Osteoblast (primary cell): ENCODE results near the gene RASAL2. TPM values are rescaled to one million over a fixed set of nuclear protein-coding genes. Genes with fewer than 3 reads are reported as not detected.

ENCODE experiments used
- DNase-seq: peaks from one replicate; pipeline ENCODE4 v3.0.0; 2011; ENCODE audit warnings: low spot score, mixed read lengths; ENCODE audit not compliant: insufficient read length; ENCODE audit errors: missing footprints
- H2AFZ ChIP-seq: 2 replicates; pipeline ENCODE4 v1.6.0; 2011; ENCODE audit warnings: mild to moderate bottlenecking, low read length
- H3K27ac ChIP-seq: 2 replicates; pipeline ENCODE4 v1.5.1; 2011; ENCODE audit warnings: mild to moderate bottlenecking, low read depth, low read length, moderate library complexity
- H3K27me3 ChIP-seq: 2 replicates; pipeline ENCODE4 v1.6.0; 2012; ENCODE audit warnings: mild to moderate bottlenecking, control low read depth, inconsistent platforms, low read length, moderate library complexity; ENCODE audit not compliant: insufficient read depth
- H3K36me3 ChIP-seq: 2 replicates; pipeline ENCODE4 v1.5.1; 2011; ENCODE audit warnings: mild to moderate bottlenecking, low read length, control low read depth, moderate library complexity; ENCODE audit not compliant: insufficient read depth
- H3K4me1 ChIP-seq: 2 replicates; pipeline ENCODE4 v1.5.1; 2011; ENCODE audit warnings: mild to moderate bottlenecking, low read length, control low read depth, moderate library complexity; ENCODE audit not compliant: insufficient read depth
- H3K4me2 ChIP-seq: 2 replicates; pipeline ENCODE4 v1.6.0; 2011; ENCODE audit warnings: mild to moderate bottlenecking, low read length; ENCODE audit not compliant: insufficient read depth
- H3K4me3 ChIP-seq: fragments of 200-600 bp; sonication (generic); 3 replicates; pipeline ENCODE4 v1.5.1; 2012; ENCODE audit warnings: mild to moderate bottlenecking, low read length, inconsistent platforms; ENCODE audit not compliant: insufficient read depth
- H3K79me2 ChIP-seq: 2 replicates; pipeline ENCODE4 v1.6.0; 2012; ENCODE audit warnings: mild to moderate bottlenecking, low read length, control low read depth, inconsistent platforms; ENCODE audit not compliant: insufficient read depth
- H3K9me3 ChIP-seq: 2 replicates; pipeline ENCODE4 v1.5.1; 2011; ENCODE audit warnings: low read depth, low read length, control low read depth
- H4K20me1 ChIP-seq: 2 replicates; pipeline ENCODE4 v1.6.0; 2012; ENCODE audit warnings: mild to moderate bottlenecking, low read length, control low read depth; ENCODE audit not compliant: insufficient read depth
- total RNA-seq: library from RNA; depleted of rRNA; stranded (reverse); fragments of >200 nt; gene quantifications from 2 replicates; pipeline ENCODE4 v1.2.3, GENCODE V29; 2012
- TF ChIP-seq, protein P1 (sequence below): IDR thresholded peaks from 2 replicates; pipeline ENCODE4 v1.5.1; 2011; ENCODE audit warnings: mild to moderate bottlenecking, low read depth, low read length, moderate library complexity; ENCODE audit errors: extremely low read depth

The RASAL2 gene
- total RNA-seq, 1 donor, result 59.4 TPM

GRCh38 chr1:178405137-178405536, 311.2 kb downstream of the RASAL2 start:
- H2AFZ ChIP-seq, result no peak overlapping the region
- H3K9me3 ChIP-seq, result no peaks in the 10 kb centered on the region
- H3K27me3 ChIP-seq, result no peaks in the 10 kb centered on the region
- no peak overlapping the region for H3K4me3 ChIP-seq
- TF ChIP-seq, protein P1, sequence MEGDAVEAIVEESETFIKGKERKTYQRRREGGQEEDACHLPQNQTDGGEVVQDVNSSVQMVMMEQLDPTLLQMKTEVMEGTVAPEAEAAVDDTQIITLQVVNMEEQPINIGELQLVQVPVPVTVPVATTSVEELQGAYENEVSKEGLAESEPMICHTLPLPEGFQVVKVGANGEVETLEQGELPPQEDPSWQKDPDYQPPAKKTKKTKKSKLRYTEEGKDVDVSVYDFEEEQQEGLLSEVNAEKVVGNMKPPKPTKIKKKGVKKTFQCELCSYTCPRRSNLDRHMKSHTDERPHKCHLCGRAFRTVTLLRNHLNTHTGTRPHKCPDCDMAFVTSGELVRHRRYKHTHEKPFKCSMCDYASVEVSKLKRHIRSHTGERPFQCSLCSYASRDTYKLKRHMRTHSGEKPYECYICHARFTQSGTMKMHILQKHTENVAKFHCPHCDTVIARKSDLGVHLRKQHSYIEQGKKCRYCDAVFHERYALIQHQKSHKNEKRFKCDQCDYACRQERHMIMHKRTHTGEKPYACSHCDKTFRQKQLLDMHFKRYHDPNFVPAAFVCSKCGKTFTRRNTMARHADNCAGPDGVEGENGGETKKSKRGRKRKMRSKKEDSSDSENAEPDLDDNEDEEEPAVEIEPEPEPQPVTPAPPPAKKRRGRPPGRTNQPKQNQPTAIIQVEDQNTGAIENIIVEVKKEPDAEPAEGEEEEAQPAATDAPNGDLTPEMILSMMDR, result no peak
- H3K36me3 ChIP-seq, result no peaks in the 10 kb centered on the region
- H3K79me2 ChIP-seq, result peaks cover 13% of the 10 kb centered on the region
- no peak overlapping the region for H3K27ac ChIP-seq
- no peaks in the 10 kb centered on the region for H3K4me1 ChIP-seq
- DNase-seq, result no peak
- peaks cover 1% of the 10 kb centered on the region for H4K20me1 ChIP-seq
- no peak overlapping the region for H3K4me2 ChIP-seq

- TF ChIP-seq, protein P1, result no peak
- no peak overlapping the region for H2AFZ ChIP-seq
- peaks cover 7% of the 10 kb centered on the region for H3K79me2 ChIP-seq
- H4K20me1 ChIP-seq, result no peaks in the 10 kb centered on the region
- no peaks in the 10 kb centered on the region for H3K4me1 ChIP-seq
- H3K27ac ChIP-seq, result no peak overlapping the region
- H3K27me3 ChIP-seq, result no peaks in the 10 kb centered on the region
- DNase-seq, result no peak
- no peaks in the 10 kb centered on the region for H3K9me3 ChIP-seq
- H3K4me3 ChIP-seq, result no peak overlapping the region
- no peaks in the 10 kb centered on the region for H3K36me3 ChIP-seq
- no peak overlapping the region for H3K4me2 ChIP-seq
These were observed 313.3 kb downstream of the RASAL2 start for GRCh38 chr1:178407215-178407614.

DNA sequence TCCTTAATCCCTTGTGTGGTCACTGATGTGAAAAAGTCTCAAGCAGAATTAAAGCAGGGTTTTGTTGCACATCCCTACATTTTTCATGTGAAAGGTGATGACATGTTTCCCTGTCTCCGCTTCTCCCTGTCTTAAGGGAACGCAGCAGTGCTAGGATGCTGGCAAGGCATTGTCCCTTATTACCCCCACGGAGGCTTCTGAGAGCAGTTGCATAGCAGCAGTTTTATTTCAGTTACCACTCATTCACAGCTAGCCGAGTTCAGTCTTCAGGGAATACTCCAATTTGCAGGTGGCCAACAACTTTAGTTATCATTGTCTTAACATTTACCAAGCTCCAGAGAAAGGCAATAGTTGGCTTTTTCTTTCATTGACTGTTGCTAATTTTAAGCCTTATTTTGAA, 313.8 kb downstream of the RASAL2 start:
- Histone ChIP-seq H3K36me3 (no peaks in the 10 kb centered on the region), H2AFZ (no peak overlapping the region), H3K27ac (no peak overlapping the region), H3K79me2 (peaks cover 7% of the 10 kb centered on the region), H3K4me1 (no peaks in the 10 kb centered on the region), H3K9me3 (no peaks in the 10 kb centered on the region), H3K4me2 (no peak overlapping the region), H4K20me1 (no peaks in the 10 kb centered on the region), H3K4me3 (no peak overlapping the region), H3K27me3 (no peaks in the 10 kb centered on the region)
- TF ChIP-seq, protein P1, result no peak
- no peak for DNase-seq

DNA sequence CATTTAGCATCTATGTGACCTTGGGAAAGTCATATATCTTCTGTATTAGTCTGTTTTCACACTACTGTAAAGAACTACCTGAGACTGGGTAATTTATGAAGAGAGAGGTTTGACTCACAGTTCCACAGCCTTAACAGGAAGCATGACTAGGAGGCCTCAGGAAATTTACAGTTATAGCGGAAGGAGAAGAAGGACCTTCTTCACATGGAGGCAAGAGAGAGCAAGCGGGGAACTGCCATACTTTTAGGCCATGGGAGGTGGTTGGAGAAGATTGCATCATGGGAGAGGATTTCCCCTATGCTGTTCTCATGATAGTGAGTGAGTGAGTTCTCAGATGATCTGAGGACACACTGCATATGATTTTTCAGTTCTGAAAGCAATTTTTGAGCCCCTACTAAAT, 315.0 kb downstream of the RASAL2 start:
- Histone ChIP-seq H3K4me3 (no peak overlapping the region), H3K27ac (no peak overlapping the region)

More for the DNA sequence above, 315.0 kb downstream of the RASAL2 start:
- no peaks in the 10 kb centered on the region for H3K9me3 ChIP-seq
- DNase-seq, result no peak
- no peak overlapping the region for H2AFZ ChIP-seq
- TF ChIP-seq, protein P1, result no peak
- H3K36me3 ChIP-seq, result no peaks in the 10 kb centered on the region
- peaks cover 7% of the 10 kb centered on the region for H3K79me2 ChIP-seq
- no peaks in the 10 kb centered on the region for H4K20me1 ChIP-seq
- no peaks in the 10 kb centered on the region for H3K27me3 ChIP-seq
- H3K4me1 ChIP-seq, result no peaks in the 10 kb centered on the region
- no peak overlapping the region for H3K4me2 ChIP-seq
